GM18951 (cell line): ENCODE measurements around the gene KCNT1.

ENCODE experiments used
- POLR2A ChIP-seq: IDR thresholded peaks from 4 replicates; pipeline ENCODE4 v1.6.1; 2011; ENCODE audit warnings: mild to moderate bottlenecking; ENCODE audit not compliant: insufficient read length, insufficient read depth; ENCODE audit errors: extremely low read depth
- in situ Hi-C: fragments of 300-500 bp; cut with MboI; formaldehyde crosslinking; loops from one replicate; pipeline ENCODE4 v1.12.0; 2022; ENCODE audit warnings: low sequenced_read_pairs, mixed read lengths, inconsistent platforms; ENCODE audit not compliant: unreplicated experiment

KCNT1 gene

DNA sequence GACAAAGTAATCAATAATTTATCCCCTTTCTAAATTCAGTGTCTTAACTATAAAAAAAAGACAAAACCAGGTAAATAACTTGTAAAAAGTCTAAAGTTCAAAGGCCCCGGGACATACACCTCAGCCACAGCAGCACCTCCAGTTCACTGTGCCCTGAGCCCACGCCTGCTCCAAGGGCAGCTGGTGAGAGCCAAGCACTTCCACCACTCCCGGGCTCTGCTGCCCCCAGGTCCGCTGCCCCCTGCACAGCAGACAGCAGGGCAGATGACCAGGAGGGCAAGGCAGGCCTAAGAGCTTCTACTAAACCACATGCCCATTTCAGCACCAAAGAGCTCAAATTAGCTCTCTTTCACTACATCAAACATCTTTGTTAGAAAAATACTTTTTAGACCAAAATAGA, 113.4 kb downstream of the KCNT1 start:
- in situ Hi-C loops = no loop called here
- no peak for TF ChIP-seq POLR2A

- no peak for TF ChIP-seq POLR2A
- in situ Hi-C loops = no loop called here
Observed at GRCh38 chr9:135815830-135816650, 114.1 kb downstream of the KCNT1 start.

DNA sequence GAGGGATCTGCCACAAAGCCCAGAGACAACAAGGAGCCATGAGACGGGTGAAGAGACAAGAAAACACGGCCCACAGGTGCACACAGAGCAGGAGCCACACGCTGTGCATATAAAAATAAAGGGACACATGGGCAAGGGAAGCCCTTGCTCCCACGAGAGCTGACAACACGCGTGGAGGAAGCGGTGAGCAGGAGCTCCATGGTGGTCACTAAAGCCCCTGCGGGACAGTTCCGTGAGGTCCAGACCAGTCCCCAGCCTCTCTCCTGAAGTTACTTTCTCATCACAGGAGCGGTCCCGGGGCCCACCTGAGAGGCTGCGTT, 114.6 kb downstream of the KCNT1 start:
- in situ Hi-C loops = no loop called here
- no peak for TF ChIP-seq POLR2A

DNA sequence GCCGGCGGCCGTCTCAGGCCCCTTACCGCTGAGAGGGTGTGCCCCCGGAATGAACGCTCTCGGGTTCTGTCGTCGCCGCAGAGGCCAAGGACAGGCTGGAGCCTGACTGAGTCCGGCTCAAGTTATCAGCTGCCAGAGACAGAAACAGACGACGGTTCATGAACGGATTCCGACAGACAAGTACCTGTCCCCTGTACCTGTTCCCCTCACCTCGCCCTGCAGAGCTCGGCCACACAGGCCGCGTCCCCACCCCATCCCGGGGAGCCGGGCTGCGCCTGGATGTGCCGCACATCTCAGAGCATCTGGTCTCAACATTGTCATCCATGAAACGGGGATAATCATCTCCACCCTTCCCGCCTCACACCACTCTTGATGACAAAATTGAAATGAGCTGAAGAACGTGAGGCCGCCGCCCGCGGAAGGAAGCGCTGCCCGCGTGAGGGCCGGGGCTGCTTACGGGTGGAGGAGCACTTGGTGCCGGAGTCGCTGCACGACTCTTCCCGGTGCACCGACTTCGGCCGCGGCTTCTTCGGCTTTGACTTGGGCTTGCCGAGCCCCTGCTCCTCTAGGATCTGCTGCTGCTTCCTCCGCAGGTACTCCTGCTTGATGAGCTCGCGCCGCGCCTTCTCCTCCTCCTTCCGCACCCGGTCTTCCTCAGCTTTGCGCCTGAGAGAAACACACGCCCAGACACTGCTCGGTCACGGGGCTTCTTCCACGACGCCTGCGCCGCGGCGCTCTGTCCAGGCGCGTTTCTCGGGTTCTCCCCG, 116.1 kb downstream of the KCNT1 start:
- in situ Hi-C loops = no loop called here
- TF ChIP-seq POLR2A = no peak

DNA sequence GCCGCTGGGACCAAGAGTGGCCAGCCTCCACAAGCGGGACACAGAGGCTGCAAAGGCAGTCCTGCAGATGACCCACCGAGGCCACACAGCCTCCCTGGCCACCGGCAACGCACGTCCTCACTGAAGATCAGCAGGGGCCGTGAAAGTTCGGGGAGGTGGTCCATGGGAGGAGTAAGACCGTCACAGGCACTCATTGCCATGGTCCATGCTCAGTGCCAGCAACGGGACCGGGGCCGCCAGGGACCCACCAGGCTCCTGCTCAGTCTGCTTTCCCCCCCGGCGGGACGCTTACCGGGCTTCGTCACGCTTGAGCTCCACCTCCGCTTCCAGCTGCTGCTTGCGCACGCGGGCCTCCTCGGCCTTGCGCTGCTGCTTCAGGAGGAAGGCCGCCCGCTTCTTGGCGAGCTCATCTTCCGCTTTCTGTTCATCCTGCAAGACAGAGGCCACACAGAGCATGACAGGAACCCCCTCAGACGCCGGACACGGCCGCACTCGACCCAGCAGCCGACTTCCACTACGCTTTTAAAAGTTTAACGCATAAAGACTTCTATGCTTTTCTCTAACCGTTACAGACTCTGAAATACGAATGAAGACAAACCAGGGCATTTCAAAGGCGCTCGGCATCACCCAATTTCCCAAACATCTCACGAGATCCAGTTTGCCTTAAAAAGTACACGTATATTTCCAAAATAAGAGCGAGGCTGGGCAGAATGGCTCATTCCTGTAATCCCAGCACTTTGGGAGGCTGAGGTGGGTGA, 116.9 kb downstream of the KCNT1 start:
- in situ Hi-C loops = no loop called here

DNA sequence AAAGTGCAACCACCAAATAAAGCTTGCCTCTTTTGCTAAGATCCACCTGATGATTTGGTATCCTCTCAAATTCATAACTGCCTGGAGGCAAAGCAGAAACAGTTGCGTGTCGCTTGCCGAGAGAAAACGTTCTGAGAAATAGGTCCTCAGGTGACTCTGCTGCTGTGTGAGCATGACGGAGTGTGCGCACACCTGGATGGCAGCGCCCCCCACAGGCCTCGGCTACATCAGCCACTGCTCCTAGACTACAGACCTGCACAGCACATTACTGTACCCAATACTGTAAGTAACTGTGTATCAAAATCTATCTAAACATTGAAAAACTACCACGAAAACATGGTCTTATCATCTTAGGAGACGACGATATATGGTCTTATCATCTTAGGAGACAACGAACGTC, 117.9 kb downstream of the KCNT1 start:
- no peak for TF ChIP-seq POLR2A
- in situ Hi-C loops = no loop called here

More for the DNA sequence above, 116.9 kb downstream of the KCNT1 start:
- TF ChIP-seq POLR2A = no peak

GRCh38 chr9:135820661-135821060, 118.7 kb downstream of the KCNT1 start:
- in situ Hi-C loops = no loop called here
- TF ChIP-seq POLR2A = no peak

DNA sequence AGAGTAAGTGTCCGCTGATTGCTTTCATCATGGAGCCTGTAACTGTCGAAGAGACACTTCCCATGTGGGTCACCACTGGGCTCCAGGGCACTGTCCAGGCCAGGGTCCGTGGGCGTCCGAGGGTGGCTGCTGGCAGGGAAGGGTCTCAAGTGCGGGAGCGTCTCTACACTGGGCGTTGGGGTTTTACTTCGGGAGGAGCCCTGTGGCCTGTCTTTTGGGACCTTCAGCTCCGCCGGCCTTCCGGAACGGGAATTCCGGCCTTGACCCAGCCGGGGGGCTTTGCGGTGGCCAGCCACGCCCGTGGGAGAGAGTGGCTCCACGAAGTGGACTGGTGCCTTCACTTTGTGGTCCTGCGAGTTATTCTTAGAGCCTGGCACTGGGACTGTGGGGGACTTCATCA, 119.1 kb downstream of the KCNT1 start:
- in situ Hi-C loops = no loop called here
- no peak for TF ChIP-seq POLR2A

DNA sequence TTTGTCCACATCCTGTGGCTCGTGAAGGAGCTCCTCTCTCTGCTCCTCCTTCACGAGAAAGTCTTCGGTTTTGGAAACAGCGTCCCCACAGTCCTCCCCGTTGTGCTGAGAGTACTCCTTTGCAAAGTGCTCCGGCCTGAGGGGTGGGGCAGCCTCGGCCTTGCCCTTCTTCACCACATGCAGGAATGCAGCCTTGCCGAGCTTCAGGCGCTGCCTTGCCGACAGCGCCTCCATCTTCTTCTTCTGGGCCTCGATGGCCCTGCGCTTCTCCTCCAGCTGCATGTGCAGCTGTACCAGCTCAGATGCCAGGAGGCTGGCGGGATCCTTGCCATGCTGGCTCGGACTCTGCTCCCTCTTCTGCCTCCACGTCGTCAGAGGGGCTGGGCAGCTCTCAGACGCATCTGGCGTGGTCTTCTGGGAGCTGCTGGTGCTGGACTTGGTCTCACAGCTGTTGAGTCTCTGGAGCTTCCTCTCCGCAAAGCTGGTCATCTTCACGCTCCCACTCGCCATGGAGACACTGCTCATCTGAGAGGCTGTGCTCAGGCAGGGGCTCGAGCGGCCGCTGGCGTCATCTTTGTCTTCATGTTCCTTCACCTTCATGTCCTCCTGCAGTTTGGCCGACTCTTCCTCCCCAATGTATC, 119.9 kb downstream of the KCNT1 start:
- no peak for TF ChIP-seq POLR2A
- in situ Hi-C loops = no loop called here

GRCh38 chr9:135822374-135822755, 120.4 kb downstream of the KCNT1 start:
- in situ Hi-C loops = no loop called here
- TF ChIP-seq POLR2A = no peak

- in situ Hi-C loops = no loop called here
- TF ChIP-seq POLR2A = no peak
Observed at GRCh38 chr9:135823036-135823435, 121.1 kb downstream of the KCNT1 start.

DNA sequence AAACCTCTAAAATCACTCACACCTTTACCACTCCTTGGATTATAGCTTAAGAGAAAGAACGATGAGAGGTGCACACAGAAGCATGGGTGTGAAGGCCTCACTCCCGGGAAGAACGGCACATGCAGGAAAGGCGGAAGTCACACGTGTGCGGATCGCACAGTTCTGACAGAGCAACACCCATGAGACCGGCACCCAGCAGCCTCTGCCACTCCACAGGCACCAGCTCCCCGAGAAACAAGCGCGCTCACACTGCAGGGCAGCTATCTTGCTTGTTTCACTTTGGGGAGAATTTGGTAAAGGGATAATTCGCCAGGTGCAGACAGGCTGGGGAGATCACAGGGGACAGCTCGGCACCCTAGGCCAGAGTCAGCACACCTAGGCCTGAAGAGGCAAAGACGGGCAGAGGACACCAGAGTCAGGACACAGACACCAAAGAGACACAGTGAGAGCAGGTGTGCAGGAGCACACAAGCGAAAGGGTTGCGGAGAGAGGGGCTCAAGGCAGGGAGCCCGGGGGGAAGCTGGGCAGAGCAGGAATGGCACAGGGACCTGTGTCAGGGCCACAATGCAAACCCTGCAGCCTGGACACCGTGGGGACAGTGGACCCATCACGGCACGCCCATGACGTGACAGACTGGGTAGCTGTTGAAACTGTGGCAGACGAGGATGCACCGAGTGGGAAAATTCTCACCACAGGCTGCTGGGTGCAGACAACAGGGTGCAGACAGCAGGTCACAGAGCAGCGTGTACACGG, 123.6 kb downstream of the KCNT1 start:
- in situ Hi-C loops = no loop called here
- no peak for TF ChIP-seq POLR2A
